ENCODE measurements around the gene FBL. TPM values are rescaled to one million over a fixed set of nuclear protein-coding genes. Genes with fewer than 3 reads are reported as not detected.

The FBL gene
- total and polyA plus RNA-seq, 2 of the 13 experiments (the other 11 are each of a cell fraction or from before 2014, with no cell fraction given) = 153 to 468 TPM

- no peak for TF ChIP-seq IKZF4 (CRISPR knock-in tag; IDR thresholded peaks at IDR 0.05; ENCODE audit: borderline replicate concordance, low read depth, not compliant biosample characterization)
- TF ChIP-seq ZNF207 (IDR thresholded peaks at IDR 0.05; ENCODE audit: borderline replicate concordance) = no peak
- peak; percentile 55 for TF ChIP-seq SP2 (CRISPR knock-in tag; IDR thresholded peaks at IDR 0.05)
- TF ChIP-seq RCOR2 (CRISPR knock-in tag; IDR thresholded peaks at IDR 0.05) = no peak
- TF ChIP-seq, protein P1, sequence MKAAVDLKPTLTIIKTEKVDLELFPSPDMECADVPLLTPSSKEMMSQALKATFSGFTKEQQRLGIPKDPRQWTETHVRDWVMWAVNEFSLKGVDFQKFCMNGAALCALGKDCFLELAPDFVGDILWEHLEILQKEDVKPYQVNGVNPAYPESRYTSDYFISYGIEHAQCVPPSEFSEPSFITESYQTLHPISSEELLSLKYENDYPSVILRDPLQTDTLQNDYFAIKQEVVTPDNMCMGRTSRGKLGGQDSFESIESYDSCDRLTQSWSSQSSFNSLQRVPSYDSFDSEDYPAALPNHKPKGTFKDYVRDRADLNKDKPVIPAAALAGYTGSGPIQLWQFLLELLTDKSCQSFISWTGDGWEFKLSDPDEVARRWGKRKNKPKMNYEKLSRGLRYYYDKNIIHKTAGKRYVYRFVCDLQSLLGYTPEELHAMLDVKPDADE (CRISPR knock-in tag; IDR thresholded peaks at IDR 0.05) = no peak
- no peak for TF ChIP-seq PHF5A (CRISPR knock-in tag; IDR thresholded peaks at IDR 0.05; ENCODE audit: low read depth, unreplicated experiment)
- peak; percentile 79 for TF ChIP-seq DMAP1 (CRISPR knock-in tag; IDR thresholded peaks at IDR 0.05)
- TF ChIP-seq KDM2A (CRISPR knock-in tag; IDR thresholded peaks at IDR 0.05; ENCODE audit: borderline replicate concordance, low read depth) = peak; percentile 74; the same call in 1 of the 2 replicates
- peak; percentile 48; the same call in 1 of the 2 replicates for TF ChIP-seq ZNF790 (CRISPR knock-in tag; IDR thresholded peaks at IDR 0.05; ENCODE audit: borderline replicate concordance)
- TF ChIP-seq, protein P2, sequence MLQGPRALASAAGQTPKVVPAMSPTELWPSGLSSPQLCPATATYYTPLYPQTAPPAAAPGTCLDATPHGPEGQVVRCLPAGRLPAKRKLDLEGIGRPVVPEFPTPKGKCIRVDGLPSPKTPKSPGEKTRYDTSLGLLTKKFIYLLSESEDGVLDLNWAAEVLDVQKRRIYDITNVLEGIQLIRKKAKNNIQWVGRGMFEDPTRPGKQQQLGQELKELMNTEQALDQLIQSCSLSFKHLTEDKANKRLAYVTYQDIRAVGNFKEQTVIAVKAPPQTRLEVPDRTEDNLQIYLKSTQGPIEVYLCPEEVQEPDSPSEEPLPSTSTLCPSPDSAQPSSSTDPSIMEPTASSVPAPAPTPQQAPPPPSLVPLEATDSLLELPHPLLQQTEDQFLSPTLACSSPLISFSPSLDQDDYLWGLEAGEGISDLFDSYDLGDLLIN (CRISPR knock-in tag; IDR thresholded peaks at IDR 0.05; ENCODE audit: borderline replicate concordance) = no peak; the same call in 1 of the 2 replicates
- TF ChIP-seq EED (CRISPR knock-in tag; IDR thresholded peaks at IDR 0.05) = no peak
- no peak for TF ChIP-seq KDM6A (CRISPR knock-in tag; IDR thresholded peaks at IDR 0.05; ENCODE audit: low read depth)
- TF ChIP-seq ZMYM2 (CRISPR knock-in tag; IDR thresholded peaks at IDR 0.05) = no peak
- TF ChIP-seq NFAT5 (CRISPR knock-in tag; IDR thresholded peaks at IDR 0.05) = peak; percentile 26; the same call in 1 of the 2 replicates
- TF ChIP-seq ZNF629 (CRISPR knock-in tag; conservative IDR thresholded peaks at IDR 0.05) = no peak
- no peak for TF ChIP-seq TMF1 (CRISPR knock-in tag; IDR thresholded peaks at IDR 0.05; ENCODE audit: low read depth)
- TF ChIP-seq, protein P3, sequence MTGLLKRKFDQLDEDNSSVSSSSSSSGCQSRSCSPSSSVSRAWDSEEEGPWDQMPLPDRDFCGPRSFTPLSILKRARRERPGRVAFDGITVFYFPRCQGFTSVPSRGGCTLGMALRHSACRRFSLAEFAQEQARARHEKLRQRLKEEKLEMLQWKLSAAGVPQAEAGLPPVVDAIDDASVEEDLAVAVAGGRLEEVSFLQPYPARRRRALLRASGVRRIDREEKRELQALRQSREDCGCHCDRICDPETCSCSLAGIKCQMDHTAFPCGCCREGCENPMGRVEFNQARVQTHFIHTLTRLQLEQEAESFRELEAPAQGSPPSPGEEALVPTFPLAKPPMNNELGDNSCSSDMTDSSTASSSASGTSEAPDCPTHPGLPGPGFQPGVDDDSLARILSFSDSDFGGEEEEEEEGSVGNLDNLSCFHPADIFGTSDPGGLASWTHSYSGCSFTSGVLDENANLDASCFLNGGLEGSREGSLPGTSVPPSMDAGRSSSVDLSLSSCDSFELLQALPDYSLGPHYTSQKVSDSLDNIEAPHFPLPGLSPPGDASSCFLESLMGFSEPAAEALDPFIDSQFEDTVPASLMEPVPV (CRISPR knock-in tag; IDR thresholded peaks at IDR 0.05) = no peak
- peak; percentile 65 for TF ChIP-seq ZFY (CRISPR knock-in tag; IDR thresholded peaks at IDR 0.05)
- TF ChIP-seq RARA (CRISPR knock-in tag; IDR thresholded peaks at IDR 0.05) = peak; percentile 57; the same call in 1 of the 2 replicates
- TF ChIP-seq ZNF17 (CRISPR knock-in tag; IDR thresholded peaks at IDR 0.05) = no peak
- no peak for TF ChIP-seq GABPA (IDR thresholded peaks at IDR 0.05; ENCODE audit: low read depth, low read length)
- TF ChIP-seq GABPA (CRISPR knock-in tag; IDR thresholded peaks at IDR 0.05; ENCODE audit: low read depth) = peak; percentile 53
- TF ChIP-seq NBN (conservative IDR thresholded peaks at IDR 0.05) = no peak
These were observed at the start of gene FBL (continued) for GRCh38 chr19:39845933-39846677.
